Endothelial cell of umbilical vein (primary cell): Measurements from ENCODE around the gene DNAJC3.

ENCODE experiments used
- CTCF ChIP-seq, 2 donors: IDR thresholded peaks; 1 replicate in 1 of 2; 2 replicates in 1 of 2; pipeline ENCODE4 v1.5.1; 2011; ENCODE audit warnings: low read length in 2 of 2, mild to moderate bottlenecking in 2 of 2, moderate library complexity in 2 of 2, control low read depth in 1 of 2, inconsistent platforms in 1 of 2, low read depth in 1 of 2; ENCODE audit not compliant: insufficient read depth in 1 of 2; ENCODE audit errors: extremely low read depth in 1 of 2
- EZH2 ChIP-seq: IDR thresholded peaks from 2 replicates; pipeline ENCODE4 v1.6.1; 2012; ENCODE audit warnings: borderline replicate concordance, low read depth, mild to moderate bottlenecking, moderate library complexity, low read length, inconsistent platforms; ENCODE audit not compliant: severe bottlenecking
- JUN ChIP-seq: IDR thresholded peaks from 2 replicates; pipeline ENCODE4 v1.6.1; 2011; ENCODE audit warnings: borderline replicate concordance, low read depth; ENCODE audit not compliant: insufficient read length, insufficient read depth
- MAX ChIP-seq: IDR thresholded peaks from 2 replicates; pipeline ENCODE4 v1.6.1; 2011; ENCODE audit not compliant: insufficient read depth, insufficient read length
- POLR2A ChIP-seq: IDR thresholded peaks from 2 replicates; pipeline ENCODE4 v1.6.1; 2012; ENCODE audit warnings: low read depth, mild to moderate bottlenecking, control low read depth, low read length
- POLR2AphosphoS5 ChIP-seq: IDR thresholded peaks from 2 replicates; pipeline ENCODE4 v1.6.1; 2012; ENCODE audit warnings: low read depth, mild to moderate bottlenecking, control low read depth, low read length, moderate library complexity; ENCODE audit not compliant: insufficient read depth

GRCh38 chr13:95813139-95813538, 136.2 kb downstream of the DNAJC3 start:
- TF ChIP-seq CTCF (IDR thresholded peaks at IDR 0.05; ENCODE audit: extremely low read depth in 1 of 2, insufficient read depth in 1 of 2, low read depth in 1 of 2, low read length in 2 of 2) (no peak), POLR2AphosphoS5 (no peak), POLR2A (no peak), EZH2 (no peak), JUN (no peak), MAX (no peak)
